Measurements from ENCODE around the gene PBX1. TPM values are rescaled to one million over a fixed set of nuclear protein-coding genes. Genes with fewer than 3 reads are reported as not detected.

The PBX1 gene
- total RNA-seq, 1 donor from 2014 or later: 44.2 TPM

- peaks cover 17% of the 10 kb centered on the region for H3K4me1 Mint-ChIP-seq (ENCODE audit: unreplicated experiment)
Observed at GRCh38 chr1:164664127-164664526, 105.1 kb downstream of the PBX1 start.

GRCh38 chr1:164667001-164667400 is 108.0 kb downstream of the PBX1 start:
- no peak overlapping the region for H3K27ac Mint-ChIP-seq (ENCODE audit: unreplicated experiment)

More at GRCh38 chr1:164664127-164664526, 105.1 kb downstream of the PBX1 start:
- Mint-ChIP-seq H3K27ac (ENCODE audit: unreplicated experiment) (no peak overlapping the region), H3K36me3 (ENCODE audit: low read depth, unreplicated experiment) (peaks cover 5% of the 10 kb centered on the region), H3K4me3 (ENCODE audit: unreplicated experiment) (no peak overlapping the region), H3K9me3 (ENCODE audit: unreplicated experiment) (no peaks in the 10 kb centered on the region), H3K27me3 (ENCODE audit: unreplicated experiment) (no peaks in the 10 kb centered on the region)
- no peak for DNase-seq (ENCODE audit: low spot score)
- no peak for TF ChIP-seq CTCF (IDR thresholded peaks at IDR 0.05; ENCODE audit: unreplicated experiment)

GRCh38 chr1:164667600-164667999 is 108.6 kb downstream of the PBX1 start:
- Mint-ChIP-seq H3K27me3 (ENCODE audit: unreplicated experiment) (peaks cover 2% of the 10 kb centered on the region), H3K9me3 (ENCODE audit: unreplicated experiment) (no peaks in the 10 kb centered on the region), H3K4me3 (ENCODE audit: unreplicated experiment) (no peak overlapping the region), H3K36me3 (ENCODE audit: low read depth, unreplicated experiment) (peaks cover 5% of the 10 kb centered on the region), H3K27ac (ENCODE audit: unreplicated experiment) (no peak overlapping the region), H3K4me1 (ENCODE audit: unreplicated experiment) (peaks cover 7% of the 10 kb centered on the region)
- DNase-seq (ENCODE audit: low spot score): no peak
- no peak for TF ChIP-seq CTCF (IDR thresholded peaks at IDR 0.05; ENCODE audit: unreplicated experiment)

More at GRCh38 chr1:164667001-164667400, 108.0 kb downstream of the PBX1 start:
- Mint-ChIP-seq H3K27me3 (ENCODE audit: unreplicated experiment) (peaks cover 2% of the 10 kb centered on the region), H3K4me3 (ENCODE audit: unreplicated experiment) (no peak overlapping the region), H3K4me1 (ENCODE audit: unreplicated experiment) (peaks cover 7% of the 10 kb centered on the region), H3K36me3 (ENCODE audit: low read depth, unreplicated experiment) (peaks cover 5% of the 10 kb centered on the region), H3K9me3 (ENCODE audit: unreplicated experiment) (no peaks in the 10 kb centered on the region)
- no peak for TF ChIP-seq CTCF (IDR thresholded peaks at IDR 0.05; ENCODE audit: unreplicated experiment)
- no peak for DNase-seq (ENCODE audit: low spot score)

- Mint-ChIP-seq H3K4me3 (ENCODE audit: unreplicated experiment) (no peak overlapping the region), H3K4me1 (ENCODE audit: unreplicated experiment) (peaks cover 3% of the 10 kb centered on the region), H3K27me3 (ENCODE audit: unreplicated experiment) (peaks cover 2% of the 10 kb centered on the region), H3K9me3 (ENCODE audit: unreplicated experiment) (no peaks in the 10 kb centered on the region), H3K36me3 (ENCODE audit: low read depth, unreplicated experiment) (no peaks in the 10 kb centered on the region), H3K27ac (ENCODE audit: unreplicated experiment) (no peak overlapping the region)
- DNase-seq (ENCODE audit: low spot score): no peak
- no peak for TF ChIP-seq CTCF (IDR thresholded peaks at IDR 0.05; ENCODE audit: unreplicated experiment)
Observed at GRCh38 chr1:164668491-164669400, 109.8 kb downstream of the PBX1 start.

- Mint-ChIP-seq H3K4me3 (ENCODE audit: unreplicated experiment) (no peak overlapping the region), H3K27ac (ENCODE audit: unreplicated experiment) (no peak overlapping the region), H3K4me1 (ENCODE audit: unreplicated experiment) (peaks cover 3% of the 10 kb centered on the region), H3K36me3 (ENCODE audit: low read depth, unreplicated experiment) (no peaks in the 10 kb centered on the region), H3K9me3 (ENCODE audit: unreplicated experiment) (no peaks in the 10 kb centered on the region), H3K27me3 (ENCODE audit: unreplicated experiment) (peaks cover 2% of the 10 kb centered on the region)
- no peak for TF ChIP-seq CTCF (IDR thresholded peaks at IDR 0.05; ENCODE audit: unreplicated experiment)
- DNase-seq (ENCODE audit: low spot score): no peak
Observed at GRCh38 chr1:164670026-164670425, 111.0 kb downstream of the PBX1 start.
